ENCODE data around the gene TPRA1. TPM values are rescaled to one million over a fixed set of nuclear protein-coding genes. Genes with fewer than 3 reads are reported as not detected.

Gene TPRA1
- total RNA-seq, 1 experiment from 2014 or later: 47.0 TPM

GRCh38 chr3:127547761-127548605 is 42.5 kb downstream of the TPRA1 start:
- peak; percentile 47 for DNase-seq (ENCODE audit: unreplicated experiment)
- intact Hi-C loops (cut with micrococcal nuclease): loop anchor here (5.0 to 10.0 kb wide), 2 partner anchors 293 to 566 kb away; partner anchors contain the start of gene PLXNA1
- H3K27me3 Mint-ChIP-seq (ENCODE audit: insufficient read depth, unreplicated experiment): no peaks in the 10 kb centered on the region
- H3K9me3 Mint-ChIP-seq (ENCODE audit: unreplicated experiment): no peaks in the 10 kb centered on the region
- H3K4me1 Mint-ChIP-seq (ENCODE audit: insufficient read depth, unreplicated experiment): peaks cover 6% of the 10 kb centered on the region
- peak; percentile 69 for TF ChIP-seq CTCF (IDR thresholded peaks at IDR 0.05; ENCODE audit: unreplicated experiment)
- CTCF ChIA-PET: interaction anchor here (0.6 to 6.8 kb wide), 41 partner anchors 8 to 1414 kb away, joined by 3 to 63 read pairs (median 3); partner anchors contain the start of gene CHST13
- peak overlapping the region; percentile 82 for H3K4me3 Mint-ChIP-seq (ENCODE audit: unreplicated experiment)
- no TSS peak for BruUV-seq (replicated peaks)
- peaks cover 4% of the 10 kb centered on the region for H3K36me3 Mint-ChIP-seq (ENCODE audit: insufficient read depth, unreplicated experiment)
- POLR2A ChIA-PET: interaction anchor here (0.5 to 1.0 kb wide), 2 partner anchors 1029 to 1923 kb away, joined by 3 read pairs; no protein-coding TSS in a partner anchor
- no peak overlapping the region for H3K27ac Mint-ChIP-seq (ENCODE audit: low read depth, unreplicated experiment)

GRCh38 chr3:127546970-127547733 is 43.4 kb downstream of the TPRA1 start:
- POLR2A ChIA-PET: interaction anchor here (0.5 to 1.0 kb wide), 2 partner anchors 333 to 1028 kb away, joined by 3 read pairs; no protein-coding TSS in a partner anchor
- Mint-ChIP-seq H3K4me1 (ENCODE audit: insufficient read depth, unreplicated experiment) (peaks cover 6% of the 10 kb centered on the region), H3K9me3 (ENCODE audit: unreplicated experiment) (no peaks in the 10 kb centered on the region), H3K36me3 (ENCODE audit: insufficient read depth, unreplicated experiment) (peaks cover 4% of the 10 kb centered on the region), H3K27me3 (ENCODE audit: insufficient read depth, unreplicated experiment) (no peaks in the 10 kb centered on the region), H3K27ac (ENCODE audit: low read depth, unreplicated experiment) (no peak overlapping the region), H3K4me3 (ENCODE audit: unreplicated experiment) (peak overlapping the region; percentile 82)
- intact Hi-C loops (cut with micrococcal nuclease): loop anchor here (5.0 to 10.0 kb wide), 2 partner anchors 292 to 565 kb away; partner anchors contain the start of gene PLXNA1
- CTCF ChIA-PET: interaction anchor here (0.5 to 6.8 kb wide), 25 partner anchors 10 to 1413 kb away, joined by 3 to 63 read pairs (median 4); partner anchors contain the start of gene CHST13
- TF ChIP-seq CTCF (IDR thresholded peaks at IDR 0.05; ENCODE audit: unreplicated experiment): no peak
- no peak for DNase-seq (ENCODE audit: unreplicated experiment)
- no TSS peak for BruUV-seq (replicated peaks)

- H3K36me3 Mint-ChIP-seq (ENCODE audit: insufficient read depth, unreplicated experiment): peaks cover 4% of the 10 kb centered on the region
- intact Hi-C loops (cut with micrococcal nuclease): loop anchor here (5.0 to 10.0 kb wide), 2 partner anchors 292 to 564 kb away; partner anchors contain the start of gene PLXNA1
- no peak for DNase-seq (ENCODE audit: unreplicated experiment)
- H3K27ac Mint-ChIP-seq (ENCODE audit: low read depth, unreplicated experiment): no peak overlapping the region
- H3K9me3 Mint-ChIP-seq (ENCODE audit: unreplicated experiment): no peaks in the 10 kb centered on the region
- no peaks in the 10 kb centered on the region for H3K27me3 Mint-ChIP-seq (ENCODE audit: insufficient read depth, unreplicated experiment)
- no peak for TF ChIP-seq CTCF (IDR thresholded peaks at IDR 0.05; ENCODE audit: unreplicated experiment)
- ChIA-PET POLR2A (no interaction called here), CTCF (interaction anchor here (0.6 to 6.8 kb wide), 20 partner anchors 9 to 1413 kb away, joined by 3 to 63 read pairs (median 4); partner anchors contain the start of gene CHST13)
- H3K4me3 Mint-ChIP-seq (ENCODE audit: unreplicated experiment): peak overlapping the region; percentile 82
- peaks cover 6% of the 10 kb centered on the region for H3K4me1 Mint-ChIP-seq (ENCODE audit: insufficient read depth, unreplicated experiment)
- BruUV-seq (replicated peaks): no TSS peak
Measured at GRCh38 chr3:127546554-127546953, 44.0 kb downstream of the TPRA1 start.

All from MCF 10A (cell line).